ENCODE measurements around the gene STARD5.

DNA sequence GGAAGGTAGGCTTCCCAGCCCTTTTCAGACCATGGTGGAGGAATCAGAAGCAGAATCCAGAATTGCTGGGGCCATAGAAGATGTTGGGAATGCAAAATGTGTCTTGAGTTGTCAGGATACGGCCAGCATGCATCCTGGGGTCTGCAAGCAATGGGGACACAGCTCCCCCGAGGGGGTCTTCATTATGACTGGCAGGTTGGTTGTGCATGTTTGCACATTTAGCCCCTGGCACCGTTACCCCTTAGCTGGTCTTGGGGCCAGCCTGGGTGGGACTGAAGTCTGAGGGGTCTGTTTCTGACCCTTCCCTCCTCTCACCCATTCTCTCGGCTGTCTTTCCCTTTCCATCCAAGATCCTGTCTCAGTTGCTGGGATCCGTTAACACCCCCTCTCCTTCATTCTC, 50.7 kb downstream of the STARD5 start:
- TF ChIP-seq, protein P1, sequence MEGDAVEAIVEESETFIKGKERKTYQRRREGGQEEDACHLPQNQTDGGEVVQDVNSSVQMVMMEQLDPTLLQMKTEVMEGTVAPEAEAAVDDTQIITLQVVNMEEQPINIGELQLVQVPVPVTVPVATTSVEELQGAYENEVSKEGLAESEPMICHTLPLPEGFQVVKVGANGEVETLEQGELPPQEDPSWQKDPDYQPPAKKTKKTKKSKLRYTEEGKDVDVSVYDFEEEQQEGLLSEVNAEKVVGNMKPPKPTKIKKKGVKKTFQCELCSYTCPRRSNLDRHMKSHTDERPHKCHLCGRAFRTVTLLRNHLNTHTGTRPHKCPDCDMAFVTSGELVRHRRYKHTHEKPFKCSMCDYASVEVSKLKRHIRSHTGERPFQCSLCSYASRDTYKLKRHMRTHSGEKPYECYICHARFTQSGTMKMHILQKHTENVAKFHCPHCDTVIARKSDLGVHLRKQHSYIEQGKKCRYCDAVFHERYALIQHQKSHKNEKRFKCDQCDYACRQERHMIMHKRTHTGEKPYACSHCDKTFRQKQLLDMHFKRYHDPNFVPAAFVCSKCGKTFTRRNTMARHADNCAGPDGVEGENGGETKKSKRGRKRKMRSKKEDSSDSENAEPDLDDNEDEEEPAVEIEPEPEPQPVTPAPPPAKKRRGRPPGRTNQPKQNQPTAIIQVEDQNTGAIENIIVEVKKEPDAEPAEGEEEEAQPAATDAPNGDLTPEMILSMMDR (IDR thresholded peaks at IDR 0.05; ENCODE audit: insufficient read depth, low read depth, low read length) = no peak
- TF ChIP-seq EZH2 (IDR thresholded peaks at IDR 0.05; ENCODE audit: insufficient read depth, low read length) = no peak

All from astrocyte (in vitro differentiated cells and primary cell).